Nephron progenitor cell (in vitro differentiated cells): ENCODE measurements around the gene SYNGR4.
"Not testable (repeated sequence)": the region's sequence is repeated elsewhere in the genome, so short reads cannot be mapped to it uniquely, and the experiment has no call there.

Experiments
- DNase-seq: peaks from one replicate; pipeline ENCODE4 v3.0.0; 2021
- H3K27ac Mint-ChIP-seq: 2 replicates; pipeline ENCODE4 v1.8.0; 2021; ENCODE audit warnings: mild to moderate bottlenecking, moderate library complexity, mixed read lengths
- H3K27me3 Mint-ChIP-seq: 2 replicates; pipeline ENCODE4 v1.8.0; 2021; ENCODE audit warnings: mild to moderate bottlenecking, low read depth, mixed read lengths; ENCODE audit not compliant: poor library complexity
- H3K36me3 Mint-ChIP-seq: 2 replicates; pipeline ENCODE4 v1.8.0; 2021; ENCODE audit warnings: low read depth, mixed read lengths
- H3K4me1 Mint-ChIP-seq: 2 replicates; pipeline ENCODE4 v1.8.0; 2021; ENCODE audit warnings: mixed read lengths
- H3K4me3 Mint-ChIP-seq: 2 replicates; pipeline ENCODE4 v1.8.0; 2021; ENCODE audit warnings: mild to moderate bottlenecking, moderate library complexity, mixed read lengths
- H3K9me3 Mint-ChIP-seq: 2 replicates; pipeline ENCODE4 v1.8.0; 2021; ENCODE audit warnings: mild to moderate bottlenecking, moderate library complexity, mixed read lengths
- TF ChIP-seq, protein P1 (sequence below): fragments of 200-600 bp; sonication (generic); IDR thresholded peaks from 2 replicates; pipeline ENCODE4 v1.5.0; 2021; ENCODE audit warnings: antibody characterized with exemption

The SYNGR4 gene

DNA sequence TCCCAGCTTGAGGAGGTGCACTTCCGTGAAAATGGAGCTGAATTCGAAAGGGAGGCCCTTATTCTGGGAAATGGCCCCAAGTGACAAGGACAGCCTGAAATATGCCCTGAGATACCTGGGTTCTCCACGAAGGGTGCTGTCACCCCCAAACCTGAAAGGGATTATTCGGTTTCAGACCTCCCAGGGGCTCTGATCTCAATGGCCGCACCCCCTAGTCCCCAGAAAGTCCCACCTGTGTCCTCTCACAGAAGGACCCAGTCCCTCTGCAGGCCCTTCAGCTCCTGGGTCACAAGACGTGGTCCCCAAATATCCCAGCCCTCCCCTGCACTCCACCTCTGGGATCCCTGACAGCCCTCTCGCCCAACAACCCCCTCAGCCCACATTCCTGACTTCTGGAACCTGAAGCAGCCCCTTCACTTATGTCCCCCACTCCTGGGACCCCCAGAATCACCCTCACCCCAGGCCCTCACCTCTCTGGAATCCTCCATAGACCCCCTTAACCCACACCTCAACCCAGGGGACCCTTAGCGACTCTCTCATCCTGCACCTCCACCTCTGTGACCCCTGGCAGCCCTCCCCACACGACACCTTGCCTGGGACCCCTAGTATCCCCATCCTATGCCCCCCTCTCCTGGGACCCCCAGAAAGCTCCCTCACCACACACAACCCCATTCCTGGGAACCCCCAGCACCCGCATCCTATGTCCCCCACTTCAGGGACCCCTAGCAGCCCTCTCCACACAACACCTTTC lies 606 bp downstream of the SYNGR4 start:
- TF ChIP-seq, protein P1, sequence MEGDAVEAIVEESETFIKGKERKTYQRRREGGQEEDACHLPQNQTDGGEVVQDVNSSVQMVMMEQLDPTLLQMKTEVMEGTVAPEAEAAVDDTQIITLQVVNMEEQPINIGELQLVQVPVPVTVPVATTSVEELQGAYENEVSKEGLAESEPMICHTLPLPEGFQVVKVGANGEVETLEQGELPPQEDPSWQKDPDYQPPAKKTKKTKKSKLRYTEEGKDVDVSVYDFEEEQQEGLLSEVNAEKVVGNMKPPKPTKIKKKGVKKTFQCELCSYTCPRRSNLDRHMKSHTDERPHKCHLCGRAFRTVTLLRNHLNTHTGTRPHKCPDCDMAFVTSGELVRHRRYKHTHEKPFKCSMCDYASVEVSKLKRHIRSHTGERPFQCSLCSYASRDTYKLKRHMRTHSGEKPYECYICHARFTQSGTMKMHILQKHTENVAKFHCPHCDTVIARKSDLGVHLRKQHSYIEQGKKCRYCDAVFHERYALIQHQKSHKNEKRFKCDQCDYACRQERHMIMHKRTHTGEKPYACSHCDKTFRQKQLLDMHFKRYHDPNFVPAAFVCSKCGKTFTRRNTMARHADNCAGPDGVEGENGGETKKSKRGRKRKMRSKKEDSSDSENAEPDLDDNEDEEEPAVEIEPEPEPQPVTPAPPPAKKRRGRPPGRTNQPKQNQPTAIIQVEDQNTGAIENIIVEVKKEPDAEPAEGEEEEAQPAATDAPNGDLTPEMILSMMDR = no peak
- no peak for DNase-seq
- H3K27me3 Mint-ChIP-seq = peaks cover 7% of the 10 kb centered on the region
- H3K4me1 Mint-ChIP-seq = peaks cover 20% of the 10 kb centered on the region
- H3K9me3 Mint-ChIP-seq = no peaks in the 10 kb centered on the region
- no peak overlapping the region for H3K27ac Mint-ChIP-seq
- H3K4me3 Mint-ChIP-seq = no peak overlapping the region
- H3K36me3 Mint-ChIP-seq = peaks cover under 1% of the 10 kb centered on the region

DNA sequence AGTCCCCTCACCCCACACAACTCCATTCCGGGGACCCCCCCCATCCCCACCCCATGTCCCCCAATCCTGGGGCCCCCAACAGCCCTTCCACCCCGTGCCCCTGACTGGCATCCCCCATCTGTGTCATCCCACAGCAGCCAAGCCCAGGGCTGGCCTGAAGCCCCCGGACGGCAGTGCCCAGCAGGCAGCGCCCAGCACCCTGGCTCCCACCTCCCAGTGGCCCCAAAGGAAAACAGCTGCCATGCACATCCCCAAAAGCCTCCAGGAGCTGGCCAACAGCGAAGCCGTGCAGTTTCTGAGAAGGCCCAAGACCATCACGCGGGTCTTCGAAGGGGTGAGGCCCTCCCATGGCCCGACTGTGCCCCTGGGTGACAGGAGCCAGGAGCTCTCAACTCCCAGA lies 1.4 kb downstream of the SYNGR4 start:
- H3K4me1 Mint-ChIP-seq = peaks cover 26% of the 10 kb centered on the region
- TF ChIP-seq, protein P1 = no peak
- no peak overlapping the region for H3K27ac Mint-ChIP-seq
- H3K9me3 Mint-ChIP-seq = no peaks in the 10 kb centered on the region
- DNase-seq = no peak
- no peak overlapping the region for H3K4me3 Mint-ChIP-seq
- H3K36me3 Mint-ChIP-seq = no peaks in the 10 kb centered on the region
- peaks cover 7% of the 10 kb centered on the region for H3K27me3 Mint-ChIP-seq

DNA sequence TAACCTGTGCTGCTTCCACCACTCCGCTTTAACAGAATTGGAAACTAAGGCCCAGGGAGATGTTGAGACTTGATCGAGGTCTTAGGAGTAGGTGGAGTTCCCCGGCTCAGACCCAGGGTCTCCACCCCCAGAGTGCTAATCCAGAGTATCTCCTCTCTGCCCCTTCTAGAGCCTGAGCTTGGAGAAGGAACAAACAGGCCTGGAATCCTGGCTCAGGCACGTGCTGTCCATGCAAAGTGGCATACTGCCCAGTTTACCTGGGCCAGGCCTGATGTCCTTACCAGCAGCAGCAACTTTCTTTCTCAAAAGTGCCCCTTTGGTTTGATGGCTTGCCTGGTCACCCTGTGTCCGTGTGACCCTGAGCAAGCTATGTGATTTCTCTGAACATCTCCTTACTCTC lies 3.7 kb downstream of the SYNGR4 start:
- no peaks in the 10 kb centered on the region for H3K36me3 Mint-ChIP-seq
- H3K4me3 Mint-ChIP-seq = no peak overlapping the region

DNA sequence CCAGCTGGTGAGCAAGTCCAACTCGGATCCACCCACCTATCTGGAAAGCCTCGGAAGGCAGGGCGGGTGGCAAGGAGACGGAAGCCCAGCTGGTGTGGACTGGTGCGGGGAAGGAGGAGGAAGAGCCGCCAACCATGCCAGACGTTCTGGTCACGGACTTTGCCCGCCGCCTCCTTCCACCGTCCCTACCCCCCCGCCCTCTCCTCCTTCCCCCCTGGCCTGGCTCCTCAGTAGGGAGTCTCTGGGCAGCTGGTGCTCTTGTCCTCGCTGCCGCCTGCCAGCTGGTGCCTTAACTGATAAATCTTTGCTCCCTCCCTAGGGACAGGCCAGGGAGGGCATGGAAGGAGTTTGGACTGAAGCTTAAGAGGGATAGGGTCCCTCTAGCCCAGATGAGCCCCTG lies 4.8 kb downstream of the SYNGR4 start:
- H3K9me3 Mint-ChIP-seq = no peaks in the 10 kb centered on the region
- H3K4me1 Mint-ChIP-seq = peaks cover 50% of the 10 kb centered on the region
- H3K27ac Mint-ChIP-seq = no peak overlapping the region
- no peaks in the 10 kb centered on the region for H3K36me3 Mint-ChIP-seq
- TF ChIP-seq, protein P1 = no peak
- no peak for DNase-seq
- peaks cover 16% of the 10 kb centered on the region for H3K27me3 Mint-ChIP-seq
- H3K4me3 Mint-ChIP-seq = no peak overlapping the region

More for the DNA sequence above, 3.7 kb downstream of the SYNGR4 start:
- DNase-seq = no peak
- Mint-ChIP-seq H3K27ac (no peak overlapping the region), H3K9me3 (no peaks in the 10 kb centered on the region), H3K4me1 (peaks cover 39% of the 10 kb centered on the region), H3K27me3 (peaks cover 10% of the 10 kb centered on the region)
- TF ChIP-seq, protein P1 = no peak

DNA sequence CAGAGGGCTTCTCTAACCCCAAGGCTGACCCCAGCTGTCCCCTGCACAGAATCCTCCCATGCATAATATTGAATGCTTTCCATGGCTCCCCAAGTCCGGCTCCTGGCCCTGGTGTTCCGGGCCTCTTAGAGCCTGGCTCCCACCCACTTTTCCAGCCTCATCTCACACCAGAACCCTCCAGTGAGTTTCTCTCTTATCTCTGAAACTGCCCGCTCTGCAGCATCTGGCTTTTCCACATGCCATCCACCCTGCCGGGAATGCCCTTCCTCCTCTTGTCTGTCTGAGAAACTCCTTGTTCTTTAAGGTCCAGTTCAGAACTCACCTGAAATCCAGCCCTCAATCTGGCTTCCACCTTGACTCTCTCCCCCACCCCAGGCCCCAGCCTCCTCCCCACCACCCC lies 6.8 kb downstream of the SYNGR4 start:
- Mint-ChIP-seq H3K9me3 (no peaks in the 10 kb centered on the region), H3K27me3 (peaks cover 24% of the 10 kb centered on the region), H3K4me1 (peaks cover 64% of the 10 kb centered on the region), H3K4me3 (no peak overlapping the region), H3K36me3 (no peaks in the 10 kb centered on the region), H3K27ac (no peak overlapping the region)
- TF ChIP-seq, protein P1 = no peak
- no peak for DNase-seq

DNA sequence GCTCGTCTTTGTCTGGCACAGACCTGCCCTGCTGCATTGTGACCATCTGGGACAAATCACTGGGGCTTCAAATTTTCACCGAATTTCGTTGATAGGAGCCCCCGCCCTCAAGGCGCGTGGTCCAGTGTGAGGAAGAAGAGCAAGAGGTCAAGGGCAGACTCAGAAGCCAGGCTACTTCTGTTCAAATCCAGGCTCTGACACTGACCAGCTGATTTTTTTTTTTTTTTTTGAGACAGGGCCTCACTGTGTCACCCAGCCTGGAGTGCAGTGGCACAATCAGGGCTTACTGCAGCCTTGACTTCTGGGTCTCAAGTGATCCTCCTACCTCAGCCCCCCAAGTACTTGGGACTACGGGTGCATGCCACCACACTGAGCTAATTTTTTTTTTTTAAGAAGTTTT lies 7.2 kb downstream of the SYNGR4 start:
- Mint-ChIP-seq H3K27ac (no peak overlapping the region), H3K4me1 (peaks cover 68% of the 10 kb centered on the region)

DNA sequence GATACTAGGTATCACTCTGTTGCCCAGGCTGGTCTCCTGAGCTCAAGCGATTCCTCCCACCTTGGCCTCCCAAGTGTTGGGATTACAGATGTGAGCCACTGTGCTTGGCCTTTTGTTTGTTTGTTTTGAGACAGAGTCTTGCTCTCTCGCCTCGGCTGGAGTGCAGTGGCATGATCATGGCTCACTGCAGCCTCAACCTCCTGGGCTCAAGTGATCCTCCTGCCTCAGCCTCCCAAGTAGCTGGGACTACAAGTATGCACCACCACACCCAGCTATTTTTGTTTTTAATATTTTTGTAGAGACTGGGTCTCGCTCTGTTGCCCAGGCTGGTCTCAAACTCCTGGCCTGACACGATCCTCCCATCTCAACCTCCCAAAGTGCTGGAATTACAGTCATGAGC lies 7.6 kb downstream of the SYNGR4 start:
- peaks cover 24% of the 10 kb centered on the region for H3K27me3 Mint-ChIP-seq
- not testable (repeated sequence) for H3K4me3 Mint-ChIP-seq, H3K9me3 Mint-ChIP-seq

More for the DNA sequence above, 7.2 kb downstream of the SYNGR4 start:
- TF ChIP-seq, protein P1 = no peak
- peaks cover 24% of the 10 kb centered on the region for H3K27me3 Mint-ChIP-seq
- no peak for DNase-seq
- no peaks in the 10 kb centered on the region for H3K36me3 Mint-ChIP-seq
- no peaks in the 10 kb centered on the region for H3K9me3 Mint-ChIP-seq
- no peak overlapping the region for H3K4me3 Mint-ChIP-seq

More for the DNA sequence above, 7.6 kb downstream of the SYNGR4 start:
- peaks cover 72% of the 10 kb centered on the region for H3K4me1 Mint-ChIP-seq
- not testable (repeated sequence) for H3K36me3 Mint-ChIP-seq, H3K27ac Mint-ChIP-seq, DNase-seq
